OCI-LY7 (cell line): Measurements from ENCODE around the gene PIP4K2A. TPM values are rescaled to one million over a fixed set of nuclear protein-coding genes. Genes with fewer than 3 reads are reported as not detected.

Experiments used
- BruUV-seq: library from RNA; stranded (reverse); fragments of 400-500 nt; replicated peaks from 2 replicates; lab custom pipeline; 2021; lab: Mats Ljungman, UMichigan
- CTCF ChIA-PET: fragments of 300-600 bp; sonication (Branson Sonifier 250); formaldehyde crosslinking; loops from one replicate; lab custom pipeline; 2022; ENCODE audit warnings: antibody characterized with exemption; ENCODE audit not compliant: unreplicated experiment; lab: Charles Lee
- POLR2A ChIA-PET: fragments of 300-600 bp; sonication (Branson Sonifier 250); formaldehyde crosslinking; loops from one replicate; lab custom pipeline; 2022; ENCODE audit warnings: antibody characterized with exemption; lab: Charles Lee
- DNase-seq: peaks from one replicate; pipeline ENCODE4 v3.0.0-alpha.2; 2015; ENCODE audit warnings: low spot score
- H2AFZ ChIP-seq: fragments of 200-600 bp; sonication (generic), shearing (Covaris generic); 2 replicates; pipeline ENCODE4 v1.6.1; 2014; ENCODE audit warnings: mild to moderate bottlenecking, antibody characterized with exemption, low read length, moderate library complexity
- H3K27ac ChIP-seq: fragments of 200-600 bp; sonication (generic); 2 replicates; pipeline ENCODE4 v1.5.1; 2014; ENCODE audit warnings: mixed run types, low read depth, mild to moderate bottlenecking, moderate library complexity, low read length, inconsistent platforms; ENCODE audit not compliant: poor library complexity, severe bottlenecking
- H3K36me3 ChIP-seq: fragments of 200-600 bp; sonication (generic); 2 replicates; pipeline ENCODE4 v1.6.1; 2014; ENCODE audit warnings: mild to moderate bottlenecking, antibody characterized with exemption, low read length, moderate library complexity, mixed read lengths; ENCODE audit not compliant: insufficient read depth
- H3K4me1 ChIP-seq: fragments of 200-600 bp; sonication (generic); 2 replicates; pipeline ENCODE4 v1.5.1; 2014; ENCODE audit warnings: mild to moderate bottlenecking, low read length; ENCODE audit not compliant: insufficient read depth, poor library complexity, severe bottlenecking
- H3K4me2 ChIP-seq: fragments of 200-600 bp; sonication (generic); 2 replicates; pipeline ENCODE4 v1.6.1; 2014; ENCODE audit warnings: mild to moderate bottlenecking, low read length
- H3K4me3 ChIP-seq: fragments of 200-600 bp; sonication (generic); 2 replicates; pipeline ENCODE4 v1.5.1; 2014; ENCODE audit warnings: mild to moderate bottlenecking, low read depth, low read length; ENCODE audit not compliant: poor library complexity, severe bottlenecking
- H3K79me2 ChIP-seq: fragments of 200-600 bp; sonication (generic); 2 replicates; pipeline ENCODE4 v1.6.1; 2016; ENCODE audit warnings: low read depth, mild to moderate bottlenecking, low read length, moderate library complexity, mixed read lengths; ENCODE audit not compliant: insufficient read depth
- H3K9me2 ChIP-seq: fragments of 200-600 bp; sonication (generic); 2 replicates; pipeline ENCODE4 v1.6.1; 2016; ENCODE audit warnings: mild to moderate bottlenecking, low read length, mixed read lengths; ENCODE audit not compliant: insufficient read depth
- H3K9me3 ChIP-seq: fragments of 200-600 bp; sonication (generic); 2 replicates; pipeline ENCODE4 v1.6.1; 2014; ENCODE audit warnings: mild to moderate bottlenecking, mixed run types, low read length, mixed read lengths
- H4K20me1 ChIP-seq: fragments of 200-600 bp; sonication (generic); 2 replicates; pipeline ENCODE4 v1.6.1; 2014; ENCODE audit warnings: mild to moderate bottlenecking, antibody characterized with exemption, low read length, moderate library complexity, mixed read lengths; ENCODE audit not compliant: insufficient read depth
- CTCF ChIP-seq: fragments of 200-600 bp; sonication (generic); conservative IDR thresholded peaks from 2 replicates; pipeline ENCODE4 v1.5.1; 2014; ENCODE audit warnings: mild to moderate bottlenecking, antibody characterized with exemption, low read length, moderate library complexity, mixed read lengths
- EZH2phosphoT487 ChIP-seq: fragments of 200-600 bp; sonication (generic); IDR thresholded peaks from 2 replicates; pipeline ENCODE4 v1.6.1; 2018; ENCODE audit warnings: low read depth, borderline replicate concordance, mild to moderate bottlenecking, mixed run types, antibody characterized with exemption, low read length, moderate library complexity, mixed read lengths
- intact Hi-C: fragments of 100-400 bp; cut with micrococcal nuclease; formaldehyde crosslinking; loops from one replicate; pipeline ENCODE4 v1.10.0; 2022; ENCODE audit not compliant: unreplicated experiment
- total RNA-seq, 2 experiments: library from RNA; depleted of rRNA in 1 of 2; stranded (reverse); fragments of >200 nt in 1 of 2; shearing (Covaris generic) in 1 of 2; gene quantifications; 2 replicates each; pipeline ENCODE4 v1.2.3, GENCODE V29; 2014 to 2022

Gene PIP4K2A
- total RNA-seq, 2 experiments from 2014 or later, result 32.5 to 42.6 TPM

GRCh38 chr10:22618078-22618785 lies 96.1 kb downstream of the PIP4K2A start:
- no TSS peak for BruUV-seq
- H4K20me1 ChIP-seq, result no peaks in the 10 kb centered on the region
- H3K4me3 ChIP-seq, result no peak overlapping the region
- H2AFZ ChIP-seq, result no peak overlapping the region; the same call in 1 of the 2 replicates
- H3K36me3 ChIP-seq, result no peaks in the 10 kb centered on the region
- H3K4me2 ChIP-seq, result peak overlapping the region; percentile 61; the same call in 1 of the 2 replicates
- DNase-seq, result no peak
- ChIA-PET POLR2A (interaction anchor here (2.2 kb wide), 1 partner anchor 13 kb away, joined by 8 read pairs; no protein-coding TSS in a partner anchor), CTCF (interaction anchor here (1.0 kb wide), 1 partner anchor 19 kb away, joined by 3 read pairs; no protein-coding TSS in a partner anchor)
- no peaks in the 10 kb centered on the region for H3K9me3 ChIP-seq
- peaks cover 37% of the 10 kb centered on the region; the same call in 1 of the 2 replicates for H3K79me2 ChIP-seq
- no peaks in the 10 kb centered on the region for H3K9me2 ChIP-seq
- TF ChIP-seq CTCF (no peak), EZH2phosphoT487 (no peak)
- intact Hi-C loops, result loop anchor here (5.0 kb wide), 2 partner anchors 64 to 94 kb away; partner anchors contain the start of gene PIP4K2A
- no peak overlapping the region for H3K27ac ChIP-seq
- peaks cover 47% of the 10 kb centered on the region for H3K4me1 ChIP-seq

- POLR2A ChIA-PET, result interaction anchor here (1.4 to 4.1 kb wide), 4 partner anchors 9 to 45 kb away, joined by 3 to 31 read pairs (median 8); no protein-coding TSS in a partner anchor
- peak overlapping the region; percentile 5; the same call in 1 of the 2 replicates for H2AFZ ChIP-seq
- no TSS peak for BruUV-seq
- intact Hi-C loops, result loop anchor here (5.0 kb wide), 2 partner anchors 65 to 95 kb away; partner anchors contain the start of gene PIP4K2A
- no peaks in the 10 kb centered on the region for H3K9me2 ChIP-seq
- H3K4me3 ChIP-seq, result peak overlapping the region; percentile 26
- peak; percentile 40 for DNase-seq
- CTCF ChIA-PET, result no interaction called here
- H4K20me1 ChIP-seq, result no peaks in the 10 kb centered on the region
- no peaks in the 10 kb centered on the region for H3K9me3 ChIP-seq
- peak overlapping the region; percentile 61 for H3K4me2 ChIP-seq
- TF ChIP-seq EZH2phosphoT487, result no peak
- peak; percentile 74 for TF ChIP-seq CTCF
- no peaks in the 10 kb centered on the region for H3K36me3 ChIP-seq
- peaks cover 47% of the 10 kb centered on the region for H3K4me1 ChIP-seq
- H3K79me2 ChIP-seq, result peaks cover 37% of the 10 kb centered on the region; the same call in 1 of the 2 replicates
- no peak overlapping the region for H3K27ac ChIP-seq
These were observed 96.9 kb downstream of the PIP4K2A start for GRCh38 chr10:22617516-22617915.
